ENCODE results near the gene PLCXD1.
"Not testable (repeated sequence)": the region's sequence is repeated elsewhere in the genome, so short reads cannot be mapped to it uniquely, and the experiment has no call there.

The PLCXD1 gene

DNA sequence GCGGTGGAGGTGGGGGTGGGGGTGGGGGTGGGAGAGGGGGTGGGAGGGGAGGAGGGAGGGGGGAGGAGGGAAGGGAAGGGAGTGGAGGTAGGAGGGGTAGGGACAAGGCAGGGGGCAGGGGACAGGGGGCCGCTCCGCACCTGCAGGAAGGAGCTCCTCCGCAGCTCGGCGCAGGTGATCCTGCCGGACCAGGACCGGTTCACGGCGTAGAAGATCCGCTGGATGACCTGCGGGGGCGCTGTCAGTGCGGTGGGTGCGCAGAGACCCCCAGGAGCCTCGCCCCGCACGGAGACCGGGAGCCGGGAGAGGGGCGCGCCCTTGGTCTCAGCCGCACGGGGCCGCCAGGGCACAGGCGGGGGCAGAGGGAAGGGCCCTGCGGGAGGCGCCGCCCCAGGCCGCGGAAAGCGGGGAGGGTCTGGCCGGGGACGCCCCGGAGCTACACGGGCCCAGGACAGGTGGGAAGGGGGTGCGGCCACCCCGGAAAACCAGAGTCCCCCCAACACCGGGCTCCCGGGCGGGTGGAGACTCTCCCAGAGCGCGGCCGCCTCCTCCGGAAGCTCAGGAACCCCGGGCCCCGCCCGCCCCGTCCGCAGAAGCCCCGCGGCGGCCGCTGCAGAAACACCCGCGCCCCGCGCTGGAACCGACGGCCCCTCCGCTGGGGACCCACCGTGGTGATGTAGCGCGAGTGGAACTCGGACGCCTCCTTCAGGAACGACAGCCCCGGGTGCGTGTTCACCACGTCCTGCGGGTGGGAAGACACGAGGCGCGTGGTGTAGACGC lies 65.0 kb downstream of the PLCXD1 start:
- H3K4me3 ChIP-seq (ENCODE audit: low read length): no peak overlapping the region
- H3K27me3 ChIP-seq (ENCODE audit: control insufficient read depth, insufficient read depth, low read length): no peaks in the 10 kb centered on the region
- H3K36me3 ChIP-seq (ENCODE audit: control insufficient read depth, low read depth, low read length): peaks cover 3% of the 10 kb centered on the region
- H3K4me1 ChIP-seq (ENCODE audit: control insufficient read depth, low read depth, low read length): no peaks in the 10 kb centered on the region
- H3K9me3 ChIP-seq (ENCODE audit: control insufficient read depth, low read depth, low read length): no peaks in the 10 kb centered on the region
- no peak overlapping the region for H3K27ac ChIP-seq (ENCODE audit: low read length)
- no peak overlapping the region for H3K9ac ChIP-seq (ENCODE audit: low read length)

DNA sequence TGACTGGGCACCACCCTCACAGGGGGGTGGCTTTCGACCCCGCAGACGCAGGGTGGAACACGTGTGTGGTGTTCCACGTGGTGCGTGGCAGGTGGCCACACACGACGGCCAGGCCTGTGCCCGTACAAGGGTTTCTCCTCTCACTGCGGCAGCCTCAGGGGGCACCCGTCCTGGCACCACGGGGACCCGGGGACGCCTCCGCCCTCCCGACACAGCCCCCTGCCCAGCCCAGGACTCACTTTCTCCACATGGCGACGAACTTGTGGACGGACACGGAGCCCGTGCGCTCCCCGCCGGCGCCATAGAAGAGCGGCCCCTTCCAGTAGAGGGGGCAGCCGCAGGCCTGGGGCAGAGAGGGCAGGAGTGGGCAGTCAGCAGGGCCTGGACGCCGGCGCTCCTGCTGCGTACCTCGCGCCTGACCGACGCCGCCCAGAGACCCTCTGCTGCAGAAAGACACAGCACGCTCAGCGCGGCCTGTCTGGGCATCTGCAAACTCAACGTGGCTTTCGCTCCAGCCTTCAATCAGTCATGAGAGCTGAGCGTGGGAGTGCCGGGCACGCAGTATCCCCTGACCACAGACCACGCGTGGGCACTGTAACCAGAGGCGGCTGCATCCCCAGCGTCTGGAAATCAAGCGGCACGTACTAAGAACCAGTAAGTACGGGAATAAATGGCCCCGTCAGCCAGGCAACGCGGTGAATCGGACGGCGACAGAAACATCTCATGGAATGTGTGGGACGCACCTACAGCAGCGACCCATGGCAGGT lies 66.4 kb downstream of the PLCXD1 start:
- Histone ChIP-seq H3K9me3 (ENCODE audit: control insufficient read depth, low read depth, low read length) (no peaks in the 10 kb centered on the region), H3K4me1 (ENCODE audit: control insufficient read depth, low read depth, low read length) (no peaks in the 10 kb centered on the region), H3K9ac (ENCODE audit: low read length) (no peak overlapping the region), H3K27ac (ENCODE audit: low read length) (no peak overlapping the region), H3K36me3 (ENCODE audit: control insufficient read depth, low read depth, low read length) (peaks cover 5% of the 10 kb centered on the region), H3K27me3 (ENCODE audit: control insufficient read depth, insufficient read depth, low read length) (no peaks in the 10 kb centered on the region), H3K4me3 (ENCODE audit: low read length) (no peak overlapping the region)

DNA sequence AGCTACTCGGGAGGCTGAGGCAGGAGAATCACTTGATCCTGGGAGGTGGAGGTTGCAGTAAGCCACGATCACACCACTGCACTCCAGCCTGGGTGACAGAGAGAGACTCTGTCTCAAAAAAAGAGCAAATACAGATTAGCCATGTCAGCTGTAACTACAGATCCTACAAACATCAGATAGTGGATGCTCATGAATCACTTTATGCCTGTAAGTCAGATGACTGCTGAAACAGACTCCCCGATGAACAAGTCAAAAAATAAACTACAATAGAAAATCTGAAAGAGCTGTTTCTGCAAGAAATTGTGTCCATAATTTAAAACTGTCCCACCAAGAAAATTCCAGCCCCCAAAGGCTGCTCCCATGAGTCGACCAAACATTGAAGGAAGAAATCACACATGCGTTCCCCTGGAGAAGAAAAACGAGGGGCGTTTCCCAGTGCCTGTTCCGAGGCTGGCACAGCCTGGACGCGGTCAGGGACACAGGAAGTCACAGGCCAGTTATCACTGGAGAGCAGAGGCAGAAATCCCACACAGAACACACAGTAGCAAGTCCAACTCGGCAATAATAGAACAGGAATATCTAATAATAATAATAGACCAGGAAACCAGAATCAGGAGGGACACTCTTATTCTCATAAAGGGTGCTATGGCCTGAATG lies 67.4 kb downstream of the PLCXD1 start:
- Histone ChIP-seq H3K36me3 (ENCODE audit: control insufficient read depth, low read depth, low read length) (peaks cover 7% of the 10 kb centered on the region), H3K9me3 (ENCODE audit: control insufficient read depth, low read depth, low read length) (no peaks in the 10 kb centered on the region), H3K4me1 (ENCODE audit: control insufficient read depth, low read depth, low read length) (no peaks in the 10 kb centered on the region), H3K4me3 (ENCODE audit: low read length) (no peak overlapping the region), H3K27ac (ENCODE audit: low read length) (no peak overlapping the region), H3K27me3 (ENCODE audit: control insufficient read depth, insufficient read depth, low read length) (no peaks in the 10 kb centered on the region), H3K9ac (ENCODE audit: low read length) (no peak overlapping the region)

DNA sequence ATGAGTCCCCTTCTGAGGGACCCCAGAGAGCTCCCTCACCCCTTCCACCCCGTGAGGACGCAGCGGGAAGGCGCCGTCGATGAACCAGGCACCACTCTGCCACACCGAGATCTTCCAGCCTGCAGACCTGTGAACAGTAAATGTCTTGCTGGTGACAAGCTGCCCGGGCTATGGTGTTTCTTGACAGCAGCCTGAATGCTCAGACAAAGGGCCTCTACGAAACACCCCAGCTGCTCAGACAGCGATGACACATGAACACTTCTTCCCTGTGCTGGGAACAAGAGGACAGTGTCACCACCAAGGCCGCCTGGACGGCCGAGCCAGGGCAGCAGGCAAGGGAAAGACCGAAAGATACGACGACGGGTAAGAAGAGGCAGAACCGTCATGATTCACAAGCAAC lies 68.0 kb downstream of the PLCXD1 start:
- H3K36me3 ChIP-seq (ENCODE audit: control insufficient read depth, low read depth, low read length): peaks cover 7% of the 10 kb centered on the region
- no peaks in the 10 kb centered on the region for H3K27me3 ChIP-seq (ENCODE audit: control insufficient read depth, insufficient read depth, low read length)
- no peak overlapping the region for H3K9ac ChIP-seq (ENCODE audit: low read length)
- no peaks in the 10 kb centered on the region for H3K4me1 ChIP-seq (ENCODE audit: control insufficient read depth, low read depth, low read length)
- no peaks in the 10 kb centered on the region for H3K9me3 ChIP-seq (ENCODE audit: control insufficient read depth, low read depth, low read length)
- H3K27ac ChIP-seq (ENCODE audit: low read length): no peak overlapping the region
- H3K4me3 ChIP-seq (ENCODE audit: low read length): no peak overlapping the region

DNA sequence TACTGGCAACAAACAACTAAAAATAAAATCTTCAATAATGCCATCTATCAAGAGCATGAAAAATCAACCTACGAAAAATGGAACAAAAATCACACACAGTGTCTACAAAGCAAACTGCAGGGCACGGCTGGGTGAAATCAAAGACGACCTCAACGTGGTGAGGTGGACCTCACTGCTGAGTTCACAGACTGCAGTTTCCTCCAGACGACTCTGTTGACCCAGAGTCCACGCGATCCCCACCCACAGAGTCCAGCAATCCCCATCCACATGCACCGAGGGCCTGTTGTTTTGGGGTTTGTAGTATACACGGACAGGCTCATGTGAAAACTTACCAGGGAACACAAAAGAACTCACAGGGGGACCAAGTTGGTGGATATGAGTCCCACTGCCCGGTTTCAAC lies 68.5 kb downstream of the PLCXD1 start:
- Histone ChIP-seq H3K4me1 (ENCODE audit: control insufficient read depth, low read depth, low read length) (no peaks in the 10 kb centered on the region), H3K4me3 (ENCODE audit: low read length) (no peak overlapping the region), H3K9me3 (ENCODE audit: control insufficient read depth, low read depth, low read length) (no peaks in the 10 kb centered on the region), H3K27ac (ENCODE audit: low read length) (no peak overlapping the region), H3K27me3 (ENCODE audit: control insufficient read depth, insufficient read depth, low read length) (no peaks in the 10 kb centered on the region), H3K9ac (ENCODE audit: low read length) (no peak overlapping the region), H3K36me3 (ENCODE audit: control insufficient read depth, low read depth, low read length) (peaks cover 4% of the 10 kb centered on the region)

DNA sequence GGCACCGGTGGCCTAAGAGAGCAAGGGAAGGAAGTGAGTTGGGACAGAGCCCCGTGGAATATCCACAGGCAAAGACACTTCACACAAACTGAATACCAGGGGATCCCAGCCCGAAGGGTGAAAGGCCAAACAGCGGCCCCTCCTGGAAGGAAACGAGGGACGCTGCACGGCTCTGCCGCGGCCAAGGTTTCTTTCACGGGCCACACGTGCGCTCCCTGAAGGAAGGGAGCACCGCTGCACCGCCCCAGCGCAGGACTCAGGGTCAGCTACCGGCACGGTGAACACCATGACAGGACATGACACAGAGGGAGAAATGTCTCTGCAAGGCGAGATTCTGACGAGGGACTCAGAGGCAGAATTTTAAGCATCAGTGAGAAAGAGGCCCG lies 69.0 kb downstream of the PLCXD1 start:
- H3K4me1 ChIP-seq (ENCODE audit: control insufficient read depth, low read depth, low read length): no peaks in the 10 kb centered on the region
- peaks cover 4% of the 10 kb centered on the region for H3K36me3 ChIP-seq (ENCODE audit: control insufficient read depth, low read depth, low read length)
- no peaks in the 10 kb centered on the region for H3K9me3 ChIP-seq (ENCODE audit: control insufficient read depth, low read depth, low read length)
- no peak overlapping the region for H3K9ac ChIP-seq (ENCODE audit: low read length)
- H3K27me3 ChIP-seq (ENCODE audit: control insufficient read depth, insufficient read depth, low read length): no peaks in the 10 kb centered on the region
- no peak overlapping the region for H3K27ac ChIP-seq (ENCODE audit: low read length)
- no peak overlapping the region for H3K4me3 ChIP-seq (ENCODE audit: low read length)

DNA sequence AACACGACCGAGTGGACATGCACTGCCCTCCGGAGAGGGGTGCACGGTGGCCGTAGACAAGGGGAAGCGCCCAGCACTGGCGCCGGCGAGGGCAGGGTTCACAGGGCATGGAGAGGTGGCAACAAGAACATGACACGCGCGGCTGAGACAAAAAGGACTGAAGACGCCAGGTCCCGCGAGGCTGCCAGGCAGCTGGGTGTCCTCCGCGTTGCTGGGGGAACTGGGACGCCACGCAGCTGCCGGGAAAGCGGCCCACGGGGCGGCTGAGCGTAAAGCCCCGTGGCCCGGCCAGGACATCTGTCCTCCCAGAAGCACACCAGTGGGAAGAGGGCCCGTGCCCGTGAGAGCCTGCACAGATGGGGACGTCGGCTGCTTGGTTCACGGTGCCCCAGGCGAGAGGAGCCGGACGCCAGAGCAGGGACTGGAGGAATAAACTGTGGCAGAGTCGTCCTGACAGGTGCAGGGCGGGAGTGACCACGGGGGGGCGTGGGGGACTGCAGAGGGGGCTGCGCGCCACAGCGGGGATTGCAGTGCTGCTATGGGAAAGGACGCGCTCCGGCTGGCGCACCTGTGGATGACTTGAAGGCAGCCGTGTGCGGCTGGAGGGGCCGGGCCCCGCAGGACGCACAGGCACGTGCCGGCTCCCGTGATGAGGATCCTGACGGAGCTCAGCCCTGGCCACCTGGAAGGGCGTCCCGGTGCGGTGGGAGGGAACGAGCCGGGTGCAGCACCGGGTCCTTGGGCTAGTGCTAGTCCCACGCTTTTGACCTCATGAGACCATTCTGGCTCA lies 69.5 kb downstream of the PLCXD1 start:
- Histone ChIP-seq H3K27me3 (ENCODE audit: control insufficient read depth, insufficient read depth, low read length) (no peaks in the 10 kb centered on the region), H3K9ac (ENCODE audit: low read length) (no peak overlapping the region), H3K36me3 (ENCODE audit: control insufficient read depth, low read depth, low read length) (peaks cover 4% of the 10 kb centered on the region), H3K4me3 (ENCODE audit: low read length) (no peak overlapping the region), H3K27ac (ENCODE audit: low read length) (no peak overlapping the region), H3K4me1 (ENCODE audit: control insufficient read depth, low read depth, low read length) (no peaks in the 10 kb centered on the region), H3K9me3 (ENCODE audit: control insufficient read depth, low read depth, low read length) (no peaks in the 10 kb centered on the region)

DNA sequence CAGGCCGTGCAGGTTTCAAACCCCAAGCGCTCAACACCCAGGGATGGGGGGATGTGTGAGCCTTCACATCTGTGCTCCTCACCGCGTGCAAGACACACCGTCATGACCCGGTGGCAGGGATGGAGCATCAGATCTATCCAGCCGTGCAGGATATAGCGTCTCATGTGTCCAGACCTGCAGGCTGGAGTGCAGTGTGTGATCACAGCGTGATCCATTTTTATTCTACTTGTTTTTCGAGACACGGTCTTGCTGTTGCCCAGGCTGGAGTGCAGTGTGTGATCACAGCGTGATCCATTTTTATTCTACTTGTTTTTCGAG lies 70.1 kb downstream of the PLCXD1 start:
- H3K27me3 ChIP-seq (ENCODE audit: control insufficient read depth, insufficient read depth, low read length); H3K36me3 ChIP-seq (ENCODE audit: control insufficient read depth, low read depth, low read length); H3K4me3 ChIP-seq (ENCODE audit: low read length); H3K27ac ChIP-seq (ENCODE audit: low read length); H3K9ac ChIP-seq (ENCODE audit: low read length); H3K9me3 ChIP-seq (ENCODE audit: control insufficient read depth, low read depth, low read length); H3K4me1 ChIP-seq (ENCODE audit: control insufficient read depth, low read depth, low read length): not testable (repeated sequence)

DNA sequence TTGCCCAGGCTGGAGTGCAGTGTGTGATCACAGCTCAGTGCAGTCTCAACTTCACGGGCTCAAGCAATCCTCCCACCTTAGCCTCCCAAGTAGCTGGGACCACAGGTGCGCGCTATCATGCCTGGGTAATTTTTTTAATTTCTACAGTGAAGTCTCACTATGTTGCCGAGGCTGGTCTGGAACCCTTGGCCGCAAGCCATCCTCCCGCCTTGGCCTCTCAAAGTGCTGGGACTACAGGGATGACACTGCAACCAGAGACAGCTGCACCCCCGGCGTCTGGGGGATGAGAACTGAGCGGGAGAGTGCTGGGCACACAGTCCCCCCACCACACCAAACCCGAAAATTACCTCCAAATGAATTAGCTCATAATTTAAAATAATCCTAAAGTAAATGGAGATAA lies 70.6 kb downstream of the PLCXD1 start:
- Histone ChIP-seq H3K36me3 (ENCODE audit: control insufficient read depth, low read depth, low read length) (peaks cover 4% of the 10 kb centered on the region), H3K27ac (ENCODE audit: low read length) (no peak overlapping the region), H3K27me3 (ENCODE audit: control insufficient read depth, insufficient read depth, low read length) (no peaks in the 10 kb centered on the region), H3K9ac (ENCODE audit: low read length) (no peak overlapping the region), H3K4me1 (ENCODE audit: control insufficient read depth, low read depth, low read length) (no peaks in the 10 kb centered on the region), H3K9me3 (ENCODE audit: control insufficient read depth, low read depth, low read length) (no peaks in the 10 kb centered on the region), H3K4me3 (ENCODE audit: low read length) (no peak overlapping the region)

DNA sequence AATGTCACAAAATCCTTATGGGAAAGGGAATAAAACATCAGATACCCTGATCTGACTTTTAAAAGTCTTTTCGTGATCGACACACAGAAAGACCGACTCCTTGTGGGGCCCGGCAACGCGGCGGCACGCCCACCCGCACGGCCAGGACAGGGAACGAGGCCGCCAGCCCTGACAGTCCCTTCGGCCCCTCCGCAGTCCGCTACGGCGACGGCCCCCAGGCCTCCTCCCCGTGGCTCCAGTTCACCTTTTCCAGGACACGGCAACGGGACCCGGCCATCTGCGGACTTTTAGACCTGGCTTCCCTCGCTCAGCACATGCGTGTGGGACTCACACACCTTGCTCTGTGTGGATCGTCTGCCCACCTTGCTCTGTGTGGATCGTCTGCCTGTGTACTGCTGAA lies 71.0 kb downstream of the PLCXD1 start:
- H3K27me3 ChIP-seq (ENCODE audit: control insufficient read depth, insufficient read depth, low read length): no peaks in the 10 kb centered on the region
- H3K4me3 ChIP-seq (ENCODE audit: low read length): no peak overlapping the region
- H3K9ac ChIP-seq (ENCODE audit: low read length): no peak overlapping the region
- H3K9me3 ChIP-seq (ENCODE audit: control insufficient read depth, low read depth, low read length): no peaks in the 10 kb centered on the region
- H3K4me1 ChIP-seq (ENCODE audit: control insufficient read depth, low read depth, low read length): no peaks in the 10 kb centered on the region
- H3K27ac ChIP-seq (ENCODE audit: low read length): no peak overlapping the region
- H3K36me3 ChIP-seq (ENCODE audit: control insufficient read depth, low read depth, low read length): peaks cover 4% of the 10 kb centered on the region

DNA sequence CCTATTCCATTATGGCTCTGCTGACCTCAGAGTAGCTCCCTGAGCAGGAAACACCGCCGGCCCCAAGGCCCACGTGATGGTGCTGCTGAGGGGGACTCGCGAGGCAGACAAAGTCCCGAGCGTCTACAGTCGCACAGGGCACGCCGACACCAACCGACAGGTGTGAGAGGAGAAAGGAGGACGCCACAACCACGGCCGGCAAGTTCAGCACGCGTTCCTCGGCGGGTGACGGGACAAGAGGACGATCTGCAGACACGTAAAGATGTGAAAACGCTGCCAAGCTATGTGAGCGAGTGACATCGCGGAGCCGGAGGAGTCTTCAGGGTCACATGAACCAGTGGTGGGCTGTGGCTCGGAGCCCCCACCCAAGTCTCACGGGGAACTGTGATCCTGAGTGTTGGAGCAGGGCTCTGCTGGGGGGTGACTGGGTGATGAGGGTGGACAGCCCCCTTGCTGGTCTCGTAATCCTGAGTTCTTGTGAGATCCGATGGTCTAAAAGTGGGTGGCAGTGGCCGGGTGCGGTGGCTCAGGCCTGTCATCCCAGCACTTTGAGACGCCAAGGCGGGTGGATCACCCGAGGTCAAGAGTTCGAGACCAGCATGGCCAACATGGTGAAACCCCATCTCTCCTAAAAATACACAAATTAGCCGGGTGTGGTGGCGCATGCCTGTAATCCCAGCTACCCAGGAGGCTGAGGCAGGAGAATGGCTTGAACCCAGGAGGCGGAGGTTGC lies 71.6 kb downstream of the PLCXD1 start:
- Histone ChIP-seq H3K9me3 (ENCODE audit: control insufficient read depth, low read depth, low read length) (no peaks in the 10 kb centered on the region), H3K27me3 (ENCODE audit: control insufficient read depth, insufficient read depth, low read length) (no peaks in the 10 kb centered on the region), H3K4me3 (ENCODE audit: low read length) (no peak overlapping the region), H3K27ac (ENCODE audit: low read length) (no peak overlapping the region), H3K36me3 (ENCODE audit: control insufficient read depth, low read depth, low read length) (peaks cover 4% of the 10 kb centered on the region), H3K4me1 (ENCODE audit: control insufficient read depth, low read depth, low read length) (no peaks in the 10 kb centered on the region), H3K9ac (ENCODE audit: low read length) (no peak overlapping the region)

All from iPS-18a (cell line).